HG03460 (cell line): ENCODE data around the gene NEURL1B.
"Not testable (repeated sequence)": the region's sequence is repeated elsewhere in the genome, so short reads cannot be mapped to it uniquely, and the experiment has no call there.

ENCODE experiments used
- ATAC-seq: cut with Tn5 transposase; IDR thresholded peaks from one replicate; pipeline ENCODE4 v1.9.1; 2021; ENCODE audit not compliant: unreplicated experiment

The NEURL1B gene, protein sequence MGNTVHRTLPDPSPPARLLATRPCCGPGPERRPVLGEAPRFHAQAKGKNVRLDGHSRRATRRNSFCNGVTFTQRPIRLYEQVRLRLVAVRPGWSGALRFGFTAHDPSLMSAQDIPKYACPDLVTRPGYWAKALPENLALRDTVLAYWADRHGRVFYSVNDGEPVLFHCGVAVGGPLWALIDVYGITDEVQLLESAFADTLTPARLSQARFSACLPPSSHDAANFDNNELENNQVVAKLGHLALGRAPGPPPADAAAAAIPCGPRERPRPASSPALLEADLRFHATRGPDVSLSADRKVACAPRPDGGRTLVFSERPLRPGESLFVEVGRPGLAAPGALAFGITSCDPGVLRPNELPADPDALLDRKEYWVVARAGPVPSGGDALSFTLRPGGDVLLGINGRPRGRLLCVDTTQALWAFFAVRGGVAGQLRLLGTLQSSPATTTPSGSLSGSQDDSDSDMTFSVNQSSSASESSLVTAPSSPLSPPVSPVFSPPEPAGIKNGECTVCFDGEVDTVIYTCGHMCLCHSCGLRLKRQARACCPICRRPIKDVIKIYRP

DNA sequence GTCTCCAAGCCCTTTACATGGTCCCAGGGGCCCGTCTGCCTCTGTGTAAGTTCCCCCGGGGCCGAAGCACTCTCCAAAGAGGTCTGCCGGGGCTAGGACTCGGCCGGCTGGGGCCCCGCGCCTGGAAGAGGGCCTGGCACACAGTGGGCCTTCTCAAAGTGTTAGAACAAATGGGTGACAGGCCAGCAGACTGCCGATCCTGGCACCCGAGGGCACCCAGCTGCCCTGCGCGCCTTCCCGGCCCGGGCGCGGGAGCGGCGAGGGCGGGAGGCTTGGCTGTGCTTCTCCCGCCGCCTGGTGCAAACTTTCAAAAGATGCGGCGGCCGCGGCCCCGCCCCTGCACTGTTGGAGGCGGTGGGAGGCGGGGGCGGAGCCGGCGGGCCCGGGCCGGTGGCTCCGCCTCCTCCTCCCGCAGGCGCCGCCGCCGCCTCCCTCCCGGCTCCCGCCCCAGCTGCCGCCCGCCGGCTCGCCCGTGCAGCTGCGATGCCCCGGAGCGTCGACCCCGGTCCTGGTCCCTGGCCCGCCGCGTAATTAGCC, at the start of gene NEURL1B:
TSS of gene NEURL1B (plus strand) at position 442 of the 537 bp plus-strand sequence. CDS start 144 bp downstream, outside the sequence.
- no peak for ATAC-seq

DNA sequence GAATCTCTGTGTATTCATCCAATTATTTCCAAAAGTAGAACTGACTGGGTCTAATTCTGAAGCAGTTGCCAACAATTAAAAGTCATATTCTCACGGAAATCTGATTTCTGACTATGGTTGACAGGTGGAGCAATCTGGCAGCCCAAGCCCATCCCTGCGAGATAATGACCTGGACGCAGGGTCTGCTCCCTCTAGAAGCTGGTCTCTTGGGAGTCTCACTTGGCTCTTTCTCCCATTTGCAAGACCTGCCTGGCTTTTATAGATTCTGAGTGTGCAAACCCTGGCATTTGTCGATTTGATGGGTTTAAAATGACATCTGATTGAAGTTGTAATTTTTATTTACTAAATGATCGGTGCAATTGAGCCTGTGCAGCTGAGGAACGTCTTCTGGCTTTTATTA, 49.4 kb upstream of the NEURL1B start:
- ATAC-seq, result no peak

DNA sequence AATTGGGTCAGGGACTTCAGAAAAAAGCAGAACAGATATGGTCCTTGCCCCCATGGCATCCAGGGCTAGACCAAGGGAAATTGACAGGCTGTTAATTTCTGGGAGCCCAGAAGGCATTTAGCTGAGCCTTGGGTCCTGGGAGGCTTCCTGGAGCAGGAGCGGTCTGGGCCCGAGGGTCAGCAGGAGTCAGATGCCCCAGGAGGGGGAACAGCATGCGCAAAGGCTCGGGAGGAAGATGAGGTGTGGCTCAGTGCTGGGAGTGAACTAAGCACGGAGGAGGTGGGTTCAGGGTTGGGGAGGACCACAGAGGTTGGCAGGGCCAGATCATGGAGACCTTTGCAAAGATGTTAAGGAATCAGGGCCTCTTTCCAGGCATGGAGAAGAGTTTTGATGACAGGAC, 48.2 kb upstream of the NEURL1B start:
- ATAC-seq, result no peak

DNA sequence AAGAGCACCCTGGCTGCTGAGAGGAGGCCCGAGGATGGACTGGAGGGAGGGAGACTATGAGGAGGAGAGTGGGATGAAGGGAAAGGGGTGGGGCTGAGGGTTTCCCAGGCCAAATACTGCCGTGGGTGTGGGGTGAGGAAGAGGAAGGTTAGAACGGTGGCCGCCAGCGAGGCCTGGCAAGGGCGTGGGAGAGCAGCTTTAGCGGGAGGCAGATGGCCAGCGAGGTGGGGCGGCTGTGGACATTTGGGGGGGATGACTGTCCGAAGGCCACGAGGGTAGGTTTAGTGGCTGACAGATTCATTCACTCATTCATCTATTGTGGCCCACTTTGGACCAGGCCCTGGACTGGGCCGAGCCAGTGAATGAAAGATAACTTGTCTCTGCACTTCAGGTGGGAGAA, 47.8 kb upstream of the NEURL1B start:
- ATAC-seq, result no peak

DNA sequence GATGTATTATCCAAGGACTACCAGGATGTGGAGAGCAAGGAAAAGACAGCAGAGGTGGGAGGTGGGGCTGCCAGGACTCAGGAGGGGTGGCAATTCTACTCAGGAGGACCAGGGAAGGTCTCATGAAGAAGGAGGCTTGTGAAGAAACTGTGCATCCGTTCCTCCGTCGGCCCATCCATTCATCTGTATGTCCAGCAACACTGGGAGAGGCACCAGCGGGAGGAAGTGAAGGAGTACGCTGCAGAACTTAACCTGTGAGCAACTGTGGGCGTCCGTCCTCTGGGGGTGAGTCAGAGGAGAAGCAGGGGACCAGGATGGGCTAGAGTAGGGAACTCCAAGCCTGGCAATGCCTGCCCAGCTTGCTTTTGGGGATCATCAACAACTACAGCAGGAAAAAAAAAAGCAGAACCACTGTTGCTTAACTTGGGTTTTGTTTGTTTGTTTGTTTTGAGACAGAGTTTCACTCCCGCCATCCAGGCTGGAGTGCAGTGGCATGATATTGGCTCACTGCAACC, 47.3 kb upstream of the NEURL1B start:
- no peak for ATAC-seq

DNA sequence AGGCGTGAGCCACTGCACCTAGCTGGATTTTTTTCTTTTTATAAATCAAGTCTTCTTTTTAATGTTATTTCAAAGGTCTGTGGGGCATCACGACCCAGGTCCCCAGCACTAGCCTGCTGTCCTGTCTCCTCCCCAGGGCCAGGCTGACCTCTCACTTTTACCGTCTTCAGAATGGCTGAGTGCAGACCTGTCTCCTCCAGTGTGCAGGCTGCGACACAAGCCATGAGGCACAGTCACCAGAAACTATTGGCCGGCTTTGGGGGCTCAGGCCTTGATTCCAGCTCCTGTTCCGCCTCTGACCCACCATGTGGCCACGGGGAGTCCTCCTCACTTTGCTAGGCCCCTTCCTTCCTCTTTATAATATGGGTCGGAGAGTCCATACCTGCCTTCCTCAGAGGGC, 46.6 kb upstream of the NEURL1B start:
- ATAC-seq, result no peak

DNA sequence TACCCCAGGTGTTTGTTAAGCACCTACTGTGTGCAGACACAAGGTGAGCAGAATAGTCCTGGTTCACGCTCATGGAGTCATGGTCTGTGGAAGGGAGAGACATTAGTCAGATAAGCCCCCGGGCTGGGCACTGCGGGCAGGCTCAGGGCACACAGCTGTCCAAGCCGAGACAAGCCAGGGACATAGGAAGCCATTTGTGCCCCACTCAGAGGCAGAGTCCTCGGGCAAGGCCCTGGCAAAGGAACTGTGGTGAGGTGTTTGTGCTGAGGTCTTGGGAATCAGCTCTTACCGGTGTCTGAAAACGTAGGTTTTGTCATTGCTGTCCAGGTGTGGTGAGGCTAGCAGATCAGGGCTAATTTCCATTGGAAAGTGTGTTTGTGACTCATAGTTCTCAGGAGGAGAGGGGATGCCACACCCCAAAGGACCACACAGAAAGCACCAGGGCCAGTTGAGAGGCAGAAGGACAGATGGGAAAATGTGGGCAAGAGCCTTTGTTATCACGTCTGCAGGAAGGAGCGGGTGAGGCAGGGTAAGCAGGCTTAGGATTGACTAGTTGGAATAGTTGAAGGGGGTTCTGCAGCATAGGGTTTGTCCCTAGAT, 46.1 kb upstream of the NEURL1B start:
- no peak for ATAC-seq

DNA sequence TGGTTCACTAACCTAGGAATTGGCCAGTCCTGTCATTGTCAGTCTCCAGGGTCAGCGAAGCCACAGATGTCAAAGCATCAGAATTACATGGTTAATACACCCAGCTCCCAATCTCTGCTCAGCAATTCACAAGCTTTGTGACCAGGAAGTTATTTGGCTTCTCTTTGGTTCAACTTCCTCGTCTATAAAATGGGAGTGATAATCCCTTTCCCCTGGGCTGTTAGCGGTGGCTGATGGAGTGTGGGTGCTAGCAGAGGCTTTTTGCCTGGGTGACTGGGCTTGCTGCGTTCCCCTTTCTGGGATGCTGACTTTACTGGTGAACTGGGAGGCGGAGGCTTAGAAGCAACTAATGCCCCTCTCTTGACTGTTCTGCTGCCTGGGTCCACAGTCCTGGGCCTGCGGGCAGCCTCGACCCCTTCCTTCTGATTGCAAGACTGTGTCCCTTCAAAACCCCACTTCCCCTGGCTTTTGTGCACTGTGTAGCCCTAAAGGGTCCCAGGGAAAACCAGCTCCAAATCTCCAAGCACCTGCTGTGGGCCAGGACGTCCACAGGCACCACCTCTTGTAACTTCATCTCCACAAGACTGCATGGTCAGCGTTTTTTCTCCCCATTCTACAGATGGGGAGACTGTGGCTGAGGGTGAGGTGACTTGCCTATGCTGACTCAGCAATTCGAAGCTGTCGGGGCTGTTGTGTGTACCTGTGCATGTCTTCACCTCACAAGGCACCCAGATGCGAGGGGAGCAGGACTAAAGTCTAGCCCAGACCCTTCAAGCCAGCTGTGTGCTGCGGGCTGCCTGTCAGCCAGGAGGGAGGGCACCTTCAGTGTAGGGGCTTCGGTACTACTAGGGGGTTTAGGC, 45.2 kb upstream of the NEURL1B start:
- ATAC-seq, result no peak

DNA sequence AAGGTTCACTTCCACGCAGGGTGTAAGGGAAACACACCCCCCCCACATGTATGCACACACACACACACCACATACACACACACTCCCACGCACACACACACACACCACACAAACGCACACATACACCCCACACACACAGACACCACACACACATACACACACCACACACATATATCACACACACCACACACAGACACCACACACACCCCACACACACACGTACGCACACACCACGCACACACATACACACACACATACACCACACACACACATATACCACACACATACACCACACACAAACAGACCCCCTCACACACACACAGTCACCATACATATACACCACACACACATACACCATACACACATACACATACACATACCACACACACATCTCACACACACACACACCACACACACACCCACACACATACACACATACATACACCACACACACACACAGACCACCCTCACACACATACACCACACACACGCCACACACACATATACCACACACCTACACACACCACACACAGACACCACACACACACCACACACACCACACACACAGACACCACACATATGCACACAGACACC, 44.3 kb upstream of the NEURL1B start:
- ATAC-seq, result no peak

DNA sequence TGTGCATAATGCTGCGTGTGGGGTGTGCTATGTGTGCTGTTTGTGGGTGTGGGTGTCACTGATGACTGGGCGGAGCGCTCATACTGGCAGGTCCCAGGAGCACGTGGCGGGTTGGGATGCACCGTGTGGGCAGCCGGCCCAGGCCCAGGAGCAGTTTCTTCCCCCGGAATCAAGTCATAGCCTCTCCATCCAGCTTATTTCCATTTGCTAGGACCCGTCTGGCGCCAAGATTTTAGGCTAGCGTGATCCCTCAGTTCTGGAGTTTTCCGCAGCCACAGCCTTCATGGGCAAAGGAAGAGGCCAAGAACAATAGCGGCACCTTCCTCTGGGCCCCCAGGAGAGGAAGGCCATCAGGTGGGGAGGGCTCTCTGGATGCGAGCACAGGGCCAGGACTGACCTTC, 43.3 kb upstream of the NEURL1B start:
- no peak for ATAC-seq

DNA sequence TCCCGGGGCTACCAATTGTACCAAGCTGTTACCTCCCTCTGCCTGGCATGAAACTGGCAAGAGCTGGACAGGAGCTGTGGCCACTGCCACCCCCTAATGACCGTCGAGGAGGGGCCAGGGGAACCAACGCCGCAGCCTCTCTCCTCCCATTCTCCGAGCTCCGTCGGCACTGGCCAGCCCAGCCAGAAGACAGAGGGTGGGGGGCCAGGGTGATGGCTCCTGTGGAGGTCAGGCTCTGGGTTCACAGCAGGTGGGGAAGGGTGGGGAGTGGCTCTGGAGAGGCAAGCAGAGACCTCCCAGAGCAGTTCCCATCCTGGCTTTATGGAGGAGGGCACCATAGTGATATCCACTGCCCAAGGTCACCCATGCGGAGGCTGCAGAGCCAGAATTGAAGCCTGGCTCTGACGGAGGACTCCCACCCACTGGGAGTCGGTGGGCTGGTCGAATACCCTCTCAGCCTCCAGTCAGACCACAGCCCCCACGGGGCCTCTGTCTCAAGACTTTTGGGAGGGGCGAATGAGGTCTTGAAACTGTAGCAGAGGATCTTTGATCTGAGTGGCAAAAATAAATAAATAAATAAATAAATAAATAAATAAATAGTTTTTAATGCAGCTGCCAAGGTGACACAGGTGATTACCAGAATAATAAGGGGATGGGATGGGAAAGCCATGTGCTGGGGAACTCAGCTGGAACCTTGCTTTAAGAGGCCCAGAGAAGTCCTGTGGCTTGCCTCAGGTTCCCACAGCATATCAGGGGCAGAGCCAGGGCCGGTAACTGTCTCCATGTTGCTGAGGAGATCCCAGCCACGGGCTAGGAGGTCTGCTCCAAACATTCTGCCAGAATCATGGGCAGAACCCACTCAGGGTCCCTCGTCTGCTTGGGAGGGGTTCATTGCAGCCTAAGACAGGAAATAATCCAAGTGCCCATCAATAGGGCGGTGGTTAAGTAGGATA, 42.5 kb upstream of the NEURL1B start:
- no peak for ATAC-seq

DNA sequence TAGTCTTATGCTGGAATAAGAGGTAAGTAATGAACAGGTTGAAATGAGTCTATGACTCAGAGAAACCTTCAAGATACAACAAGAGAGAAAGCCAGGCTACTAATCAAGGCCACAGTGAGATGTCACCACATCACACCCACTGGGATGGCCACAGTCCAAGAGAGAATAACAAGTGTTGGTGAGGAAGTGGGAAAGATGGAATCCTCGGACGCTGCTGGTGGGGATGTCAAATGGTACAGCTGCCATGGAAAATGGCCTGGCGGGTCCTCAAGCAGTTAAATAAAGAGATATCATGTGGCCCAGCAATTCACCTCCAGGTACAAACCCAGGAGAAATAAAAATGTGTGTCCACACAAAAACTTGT, 41.9 kb upstream of the NEURL1B start:
- ATAC-seq, result no peak

DNA sequence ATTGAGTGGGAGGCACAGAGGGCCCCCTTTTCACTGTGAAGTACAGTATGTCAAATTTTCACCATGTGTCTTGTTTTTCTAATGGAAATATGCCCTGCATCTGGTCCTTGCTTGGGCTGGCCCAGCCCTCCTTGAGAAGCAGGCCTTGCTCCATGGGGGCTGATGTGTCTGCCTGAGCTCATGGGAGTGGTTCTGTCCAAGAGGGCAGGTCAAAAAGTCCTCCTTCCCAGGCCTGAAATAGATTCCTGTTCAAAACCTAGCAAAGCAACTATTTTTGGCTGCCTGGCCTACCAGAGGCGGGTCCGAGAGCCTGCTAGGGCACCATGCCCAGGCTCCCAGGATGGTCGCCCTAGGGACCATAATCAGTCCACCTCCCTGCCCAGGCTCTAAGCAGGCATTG, 40.5 kb upstream of the NEURL1B start:
- no peak for ATAC-seq

DNA sequence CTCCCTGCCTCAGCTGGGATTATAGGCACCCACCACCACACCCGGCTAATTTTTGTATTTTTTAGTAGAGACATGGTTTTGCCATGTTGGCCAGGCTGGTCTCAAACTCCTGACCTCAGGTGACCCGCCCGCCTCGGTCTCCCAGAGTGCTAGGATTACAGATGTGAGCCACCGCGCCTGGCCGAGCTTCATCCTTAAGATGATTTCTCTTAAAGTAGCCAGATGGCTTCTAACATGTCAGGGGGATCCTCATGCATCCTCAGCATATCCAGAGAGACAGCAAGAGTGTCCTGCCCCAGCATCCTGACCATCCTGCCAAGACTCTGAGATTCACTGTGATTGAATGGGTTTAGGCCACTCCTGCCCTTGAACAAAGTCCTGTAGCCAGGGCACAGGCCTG, 39.5 kb upstream of the NEURL1B start:
- not testable (repeated sequence) for ATAC-seq

DNA sequence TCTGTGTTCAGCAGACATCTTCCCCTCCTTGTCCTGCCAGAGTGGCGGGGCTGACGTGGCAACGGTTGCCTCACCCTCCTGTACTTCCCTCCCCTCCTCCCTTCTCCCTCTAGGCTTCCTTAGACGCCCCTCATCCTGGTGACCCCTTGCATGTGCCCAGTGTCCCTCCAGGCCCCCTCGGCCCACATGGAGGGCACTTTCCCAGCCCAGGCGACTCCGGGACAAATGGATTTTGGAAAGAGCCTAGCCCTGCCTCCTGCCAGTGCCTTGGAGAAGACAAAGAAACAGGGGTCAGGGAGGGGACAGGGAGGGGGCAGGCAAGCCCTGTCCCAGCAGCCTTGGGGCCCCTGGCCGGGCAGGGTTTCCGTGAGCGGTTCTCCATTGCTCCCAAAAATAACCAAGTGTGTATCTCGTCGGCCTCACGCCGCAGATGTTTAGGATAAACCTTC, 38.3 kb upstream of the NEURL1B start:
- no peak for ATAC-seq

DNA sequence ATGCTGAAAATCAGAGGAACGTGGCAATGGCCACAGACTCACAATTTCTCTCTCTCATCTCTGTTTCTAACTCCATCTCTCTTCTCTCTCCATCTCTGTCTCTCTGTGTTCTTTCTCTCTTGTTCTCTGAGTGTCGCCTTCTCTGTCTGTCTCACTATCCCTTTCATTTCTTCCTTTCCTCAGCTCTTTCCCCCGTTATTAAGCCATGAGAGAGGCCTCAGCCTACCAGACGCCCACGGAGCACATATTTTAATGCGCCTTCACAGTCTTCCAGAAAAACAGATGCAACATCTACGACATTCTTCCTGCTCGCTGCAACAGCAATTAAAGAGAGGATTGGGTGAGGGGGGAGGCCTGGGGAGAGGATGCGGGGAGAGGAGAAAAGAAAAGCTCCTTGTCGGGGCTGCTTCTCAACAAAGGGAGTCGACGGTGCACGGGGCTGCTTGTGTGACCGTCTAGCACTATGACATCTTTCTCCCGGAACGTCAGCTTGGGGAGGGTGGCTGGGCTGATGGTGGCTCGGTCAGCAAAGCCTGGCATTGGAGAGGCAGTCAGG, 37.7 kb upstream of the NEURL1B start:
- no peak for ATAC-seq

DNA sequence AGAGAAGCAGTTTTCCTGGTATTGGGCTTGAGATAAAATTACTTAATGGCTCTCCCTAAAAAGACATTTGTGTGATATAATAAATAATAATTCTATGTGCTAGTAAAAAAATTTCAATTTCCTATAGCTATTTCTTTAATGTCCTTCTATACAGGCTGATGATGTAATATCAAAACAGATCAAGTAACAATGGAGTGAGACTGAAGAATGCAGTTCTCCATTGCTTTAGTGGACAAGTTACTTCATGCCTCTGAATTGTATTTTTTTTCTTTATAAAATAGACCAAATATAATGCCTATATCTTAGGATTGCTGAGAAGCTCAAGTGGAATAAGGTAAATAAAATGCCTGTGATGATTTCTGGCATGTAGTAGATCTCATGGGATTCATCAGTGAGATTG, 35.6 kb upstream of the NEURL1B start:
- no peak for ATAC-seq

DNA sequence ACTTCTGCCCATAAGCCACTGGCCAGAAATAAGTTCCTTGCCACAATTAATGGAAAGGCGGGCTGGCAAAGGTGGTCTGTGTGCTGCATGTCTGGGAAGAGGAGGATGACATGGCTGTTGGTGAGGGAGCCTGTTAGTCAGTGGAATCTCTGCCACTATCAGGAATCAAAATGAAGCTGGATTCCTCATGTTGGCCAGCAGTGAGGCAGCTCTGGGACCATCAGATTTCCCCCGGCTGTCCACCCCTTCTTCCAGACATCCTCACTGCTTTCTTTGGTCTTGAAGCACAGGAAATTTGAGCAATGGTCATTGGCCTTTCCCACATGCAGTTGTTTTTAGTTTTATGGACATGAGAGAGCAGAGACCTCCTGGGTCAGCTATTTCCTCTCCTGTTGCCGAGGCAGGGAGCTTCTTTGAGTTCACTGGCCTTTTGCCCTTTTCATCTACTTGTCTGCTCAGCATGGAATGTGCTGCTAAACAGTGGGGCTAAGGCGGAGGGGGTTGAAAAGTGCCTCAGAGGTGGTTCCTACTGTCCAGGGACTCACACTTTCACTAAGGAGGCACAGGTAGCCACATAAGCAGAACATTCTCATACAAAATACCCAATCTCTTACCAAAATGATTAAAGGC, 34.8 kb upstream of the NEURL1B start:
- ATAC-seq, result no peak
